Ascending aorta (tissue), 2 donors: ENCODE results near the gene NPDC1. TPM values are rescaled to one million over a fixed set of nuclear protein-coding genes. Genes with fewer than 3 reads are reported as not detected.
A peak's percentile ranks its signal among the peaks of the same experiment; 100 is the strongest.

ENCODE experiments used
- DNase-seq, 2 donors: peaks; one replicate each; pipeline ENCODE4 v3.0.0-alpha.2; 2019; ENCODE audit warnings: low spot score in 2 of 2
- H3K27ac ChIP-seq, 2 donors: fragments of 200-600 bp; sonication (generic); one replicate each; pipeline ENCODE4 v1.5.1; 2016 to 2017; ENCODE audit warnings: mild to moderate bottlenecking in 1 of 2
- H3K27me3 ChIP-seq: fragments of 200-600 bp; sonication (generic); one replicate; pipeline ENCODE4 v1.5.1; 2017
- H3K36me3 ChIP-seq, 2 donors: fragments of 200-600 bp; sonication (generic); one replicate each; pipeline ENCODE4 v1.5.1; 2016
- H3K4me1 ChIP-seq, 2 donors: fragments of 200-600 bp; sonication (generic); one replicate each; pipeline ENCODE4 v1.5.1; 2016 to 2017; ENCODE audit warnings: mild to moderate bottlenecking in 1 of 2
- H3K4me3 ChIP-seq, 2 donors: fragments of 200-600 bp; sonication (generic); one replicate each; pipeline ENCODE4 v1.5.1; 2016 to 2017; ENCODE audit warnings: mild to moderate bottlenecking in 1 of 2
- H3K9me3 ChIP-seq, 2 donors: fragments of 200-600 bp; sonication (generic); one replicate each; pipeline ENCODE4 v1.5.1; 2016
- intact Hi-C: fragments of 100-400 bp; cut with DNase I; formaldehyde crosslinking; loops from one replicate; pipeline ENCODE4 v1.15.1; 2023
- total RNA-seq: library from RNA; depleted of rRNA; stranded (reverse); fragments of >200 nt; gene quantifications from one replicate; pipeline ENCODE4 v1.1.0, GENCODE V29; 2016
- TF ChIP-seq, protein P1 (sequence below), 3 experiments: fragments of 200-600 bp in 2 of 3; fragments of 450-650 bp in 1 of 3; sonication (generic) in 2 of 3; IDR thresholded peaks; one replicate each; pipeline ENCODE4 v1.5.1; 2016 to 2019; ENCODE audit warnings: antibody characterized with exemption in 3 of 3, mild to moderate bottlenecking in 1 of 3, moderate library complexity in 1 of 3

The NPDC1 gene
- total RNA-seq, 1 donor from 2014 or later = 579 TPM

DNA sequence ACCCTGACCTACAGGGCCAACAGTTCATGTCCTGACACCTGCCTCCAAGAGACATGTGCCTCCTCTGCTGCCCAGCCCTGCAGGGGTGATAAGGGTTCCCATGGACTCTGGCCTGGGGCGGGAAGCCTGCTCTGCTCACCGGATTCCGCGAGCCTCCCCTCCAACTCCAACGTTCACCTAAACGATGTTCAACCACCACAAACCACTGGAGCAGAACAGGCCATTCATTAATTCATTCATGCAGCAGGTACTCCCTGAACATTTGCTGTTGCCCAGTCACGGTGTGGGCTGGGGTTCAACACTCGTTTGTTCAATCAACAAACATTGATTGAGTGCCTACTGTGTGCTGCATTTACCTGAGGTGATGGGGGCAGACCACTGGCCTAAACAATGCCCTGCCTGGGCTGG, 28.0 kb upstream of the NPDC1 start:
- DNase-seq = no peak
- TF ChIP-seq, protein P1, sequence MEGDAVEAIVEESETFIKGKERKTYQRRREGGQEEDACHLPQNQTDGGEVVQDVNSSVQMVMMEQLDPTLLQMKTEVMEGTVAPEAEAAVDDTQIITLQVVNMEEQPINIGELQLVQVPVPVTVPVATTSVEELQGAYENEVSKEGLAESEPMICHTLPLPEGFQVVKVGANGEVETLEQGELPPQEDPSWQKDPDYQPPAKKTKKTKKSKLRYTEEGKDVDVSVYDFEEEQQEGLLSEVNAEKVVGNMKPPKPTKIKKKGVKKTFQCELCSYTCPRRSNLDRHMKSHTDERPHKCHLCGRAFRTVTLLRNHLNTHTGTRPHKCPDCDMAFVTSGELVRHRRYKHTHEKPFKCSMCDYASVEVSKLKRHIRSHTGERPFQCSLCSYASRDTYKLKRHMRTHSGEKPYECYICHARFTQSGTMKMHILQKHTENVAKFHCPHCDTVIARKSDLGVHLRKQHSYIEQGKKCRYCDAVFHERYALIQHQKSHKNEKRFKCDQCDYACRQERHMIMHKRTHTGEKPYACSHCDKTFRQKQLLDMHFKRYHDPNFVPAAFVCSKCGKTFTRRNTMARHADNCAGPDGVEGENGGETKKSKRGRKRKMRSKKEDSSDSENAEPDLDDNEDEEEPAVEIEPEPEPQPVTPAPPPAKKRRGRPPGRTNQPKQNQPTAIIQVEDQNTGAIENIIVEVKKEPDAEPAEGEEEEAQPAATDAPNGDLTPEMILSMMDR (IDR thresholded peaks at IDR 0.05) = no peak
- H3K27me3 ChIP-seq = peaks cover 8% of the 10 kb centered on the region
- no peak overlapping the region for H3K27ac ChIP-seq
- no peaks in the 10 kb centered on the region for H3K36me3 ChIP-seq
- no peak overlapping the region for H3K4me3 ChIP-seq
- peaks cover 5 to 16% of the 10 kb centered on the region in 2 donors for H3K4me1 ChIP-seq
- H3K9me3 ChIP-seq = no peaks in the 10 kb centered on the region
- intact Hi-C loops = no loop called here

DNA sequence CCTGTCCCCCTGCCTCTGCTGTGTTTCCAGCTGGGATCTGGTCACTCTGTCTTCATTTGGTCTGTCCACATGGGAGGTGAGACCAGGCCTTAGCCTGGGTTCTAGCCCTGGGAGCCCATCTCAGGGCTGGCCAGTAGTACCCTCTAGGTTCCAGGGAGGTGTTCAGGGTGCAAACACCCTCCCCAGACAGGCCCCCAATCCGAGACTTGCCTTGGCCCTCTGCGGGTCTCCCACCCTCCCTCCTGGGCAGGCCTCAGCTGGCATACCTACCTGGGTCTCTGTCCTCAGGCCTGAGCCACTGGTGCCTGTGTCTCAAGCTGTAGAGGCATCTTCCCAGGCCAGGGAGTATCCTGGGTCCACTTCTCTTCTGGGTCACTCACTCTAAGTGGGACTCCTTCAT, 25.3 kb upstream of the NPDC1 start:
- Histone ChIP-seq H3K27me3 (peaks cover 15% of the 10 kb centered on the region), H3K27ac (no peak overlapping the region), H3K36me3 (no peaks in the 10 kb centered on the region), H3K4me1 (peaks cover 0 to 6% of the 10 kb centered on the region in 2 donors), H3K9me3 (no peaks in the 10 kb centered on the region), H3K4me3 (no peak overlapping the region)
- intact Hi-C loops = no loop called here
- TF ChIP-seq, protein P1 (IDR thresholded peaks at IDR 0.05) = no peak
- DNase-seq = no peak

DNA sequence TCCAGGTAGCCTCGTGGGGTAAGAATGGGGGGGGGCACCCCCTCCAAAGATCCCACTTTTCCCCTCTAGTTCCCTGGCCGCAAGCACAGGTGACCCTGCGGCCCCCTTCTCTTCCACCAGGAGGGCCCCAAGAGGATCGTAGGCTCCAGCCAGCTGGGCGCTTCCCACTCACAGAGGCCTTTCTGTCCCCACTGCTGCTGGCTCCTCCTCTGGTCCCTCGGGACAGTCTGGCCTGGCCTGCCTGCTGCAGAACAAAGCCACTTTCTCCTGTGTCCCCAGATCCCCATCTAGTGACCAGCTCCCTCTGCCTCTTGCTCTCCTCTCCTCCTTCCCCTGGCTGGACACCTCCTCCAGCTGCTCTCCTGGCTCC, 24.9 kb upstream of the NPDC1 start:
- Histone ChIP-seq H3K27me3 (peaks cover 15% of the 10 kb centered on the region), H3K36me3 (no peaks in the 10 kb centered on the region), H3K27ac (no peak overlapping the region), H3K4me1 (peaks cover 0 to 6% of the 10 kb centered on the region in 2 donors), H3K4me3 (peak overlapping the region; percentile 47 to 63), H3K9me3 (no peaks in the 10 kb centered on the region)
- no peak for DNase-seq
- intact Hi-C loops = no loop called here
- TF ChIP-seq, protein P1 (IDR thresholded peaks at IDR 0.05) = no peak

DNA sequence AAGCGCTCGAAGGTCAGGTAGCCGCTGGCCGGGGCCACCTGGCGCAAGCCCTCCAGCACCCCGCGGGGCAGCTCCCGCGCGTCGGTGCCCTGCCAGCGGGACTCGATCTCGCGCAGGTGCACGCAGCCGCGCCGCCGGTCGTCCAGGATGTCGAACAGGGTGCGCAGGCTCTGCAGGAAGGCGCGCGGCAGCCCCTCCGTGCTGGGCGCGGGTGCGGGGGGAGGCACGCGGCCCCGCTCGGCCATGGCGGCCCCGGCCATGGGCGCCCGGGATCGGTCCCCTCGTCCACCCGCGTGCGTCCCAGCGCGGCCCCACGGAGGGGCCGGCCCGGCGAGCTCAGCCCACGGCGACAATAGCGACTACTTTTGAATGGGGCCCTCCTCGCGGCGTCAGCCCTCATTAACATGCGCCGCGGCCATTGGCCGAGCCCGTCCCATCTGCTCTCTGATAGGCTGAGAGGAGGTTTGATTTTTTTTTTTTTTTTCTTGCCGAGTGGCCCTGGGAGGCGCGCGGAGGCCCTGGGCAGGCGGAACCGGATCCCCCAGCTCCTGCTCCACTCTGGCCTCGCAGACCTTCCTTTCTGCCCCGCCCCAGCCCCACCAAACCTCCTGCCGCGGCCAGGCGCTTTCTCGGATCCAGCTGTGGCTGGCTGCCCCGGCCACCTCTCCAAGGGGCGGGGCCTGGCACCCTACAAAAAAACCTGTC, 24.4 kb upstream of the NPDC1 start, which contains the start of gene SAPCD2:
Gene SAPCD2 (minus strand): TSS at position 357 of the 705 bp plus-strand sequence. CDS start 97 bp downstream, at position 260.
- Histone ChIP-seq H3K27me3 (peaks cover 15% of the 10 kb centered on the region), H3K4me3 (peak within 1 kb of the TSS; percentile 47 to 63), H3K9me3 (no peaks in the 10 kb centered on the region), H3K27ac (no peak within 1 kb of the TSS), H3K4me1 (peaks cover 0 to 6% of the 10 kb centered on the region in 2 donors), H3K36me3 (no peaks in the 10 kb centered on the region)
- DNase-seq = peak; percentile 47 to 90
- TF ChIP-seq, protein P1 (IDR thresholded peaks at IDR 0.05) = no peak
- intact Hi-C loops = no loop called here

DNA sequence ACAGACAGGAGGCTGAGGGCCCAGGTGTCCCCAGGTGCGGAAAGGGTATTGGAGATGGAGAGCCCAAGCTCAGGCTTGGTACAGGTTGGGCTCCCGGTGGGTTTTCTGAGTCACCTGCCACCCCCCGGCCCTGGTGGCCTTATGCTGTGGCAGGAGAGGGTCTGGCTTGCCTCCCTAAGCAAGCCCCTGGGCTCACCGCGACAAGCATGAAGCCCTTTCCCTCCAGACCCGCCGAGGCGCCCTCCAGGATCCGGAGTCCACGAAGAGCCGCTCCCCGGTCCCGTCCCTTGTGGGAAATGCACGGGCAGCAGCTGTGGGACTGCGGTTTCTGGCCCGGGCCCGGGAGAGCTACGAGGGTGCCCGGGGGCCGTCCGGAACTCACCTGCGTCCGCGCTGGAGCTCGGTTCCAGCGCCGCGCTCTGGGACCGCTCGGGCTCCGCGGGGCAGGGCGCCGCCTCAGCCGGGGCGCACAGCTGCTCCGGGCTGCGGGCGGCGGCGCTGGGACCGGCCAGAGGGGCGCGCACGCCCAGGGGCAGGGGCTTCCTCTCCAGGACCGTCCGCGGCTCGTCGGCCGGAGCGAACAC, 23.6 kb upstream of the NPDC1 start:
- H3K27ac ChIP-seq = no peak overlapping the region
- TF ChIP-seq, protein P1 (IDR thresholded peaks at IDR 0.05) = no peak
- no peaks in the 10 kb centered on the region for H3K9me3 ChIP-seq
- peaks cover 0 to 6% of the 10 kb centered on the region in 2 donors for H3K4me1 ChIP-seq
- H3K27me3 ChIP-seq = peaks cover 15% of the 10 kb centered on the region
- intact Hi-C loops = no loop called here
- no peak for DNase-seq
- no peaks in the 10 kb centered on the region for H3K36me3 ChIP-seq
- H3K4me3 ChIP-seq = peak overlapping the region in 1 of 2 donors; percentile 63
